Measurements from ENCODE around the gene SCAPER. TPM values are rescaled to one million over a fixed set of nuclear protein-coding genes. Genes with fewer than 3 reads are reported as not detected.
A peak's percentile ranks its signal among the peaks of the same experiment; 100 is the strongest.

SCAPER gene
- total RNA-seq, 1 experiment from 2014 or later: 7.4 TPM

DNA sequence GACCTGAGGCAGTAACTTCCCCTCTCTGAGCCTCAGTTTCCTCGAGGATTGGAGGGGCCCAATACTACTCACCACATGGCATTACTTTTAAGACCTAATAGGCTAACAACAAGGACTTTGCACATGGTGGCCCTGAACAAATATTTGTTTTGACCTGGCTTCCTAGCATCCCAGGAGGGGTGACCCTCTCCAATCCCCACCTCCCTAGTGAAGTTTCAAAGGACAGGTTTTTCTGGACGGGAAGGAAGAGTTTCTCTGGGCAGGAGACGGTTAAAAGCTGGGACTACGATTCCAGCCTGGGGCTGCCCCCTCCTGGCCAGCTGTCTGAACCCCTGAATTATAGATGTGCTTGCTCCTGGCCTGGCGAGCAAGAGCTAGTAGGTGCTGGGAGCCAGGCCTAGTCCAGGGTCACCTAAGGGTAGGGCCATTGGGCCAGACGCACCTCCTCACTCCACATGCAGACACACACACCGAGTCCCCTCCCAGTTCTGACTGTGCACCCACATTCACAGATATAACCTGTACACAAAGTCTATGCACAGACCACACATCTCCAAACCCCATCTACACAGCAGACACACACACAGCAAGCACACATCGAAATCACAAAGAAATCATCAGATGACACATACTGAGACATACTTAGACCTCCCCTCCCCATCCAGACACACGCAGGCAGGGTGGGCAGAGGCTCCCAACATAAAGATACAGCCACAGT lies 571.3 kb downstream of the SCAPER start:
- H3K9me3 ChIP-seq (ENCODE audit: control insufficient read depth, low read depth, low read length): no peaks in the 10 kb centered on the region
- H3K27ac Mint-ChIP-seq: no peak overlapping the region
- H2BK120ac ChIP-seq (ENCODE audit: low read depth, low read length, poor library complexity, severe bottlenecking): no peak overlapping the region
- no peak overlapping the region for H2BK20ac ChIP-seq (ENCODE audit: low read depth, low read length, poor library complexity, severe bottlenecking)
- H4K20me1 ChIP-seq (ENCODE audit: control insufficient read depth, insufficient read depth, insufficient read length): no peaks in the 10 kb centered on the region
- no peak overlapping the region for H3T11ph ChIP-seq (ENCODE audit: low read length)
- no peak overlapping the region for H3K18ac ChIP-seq (ENCODE audit: insufficient read length, low read depth, low read length)
- TF ChIP-seq, protein P1, sequence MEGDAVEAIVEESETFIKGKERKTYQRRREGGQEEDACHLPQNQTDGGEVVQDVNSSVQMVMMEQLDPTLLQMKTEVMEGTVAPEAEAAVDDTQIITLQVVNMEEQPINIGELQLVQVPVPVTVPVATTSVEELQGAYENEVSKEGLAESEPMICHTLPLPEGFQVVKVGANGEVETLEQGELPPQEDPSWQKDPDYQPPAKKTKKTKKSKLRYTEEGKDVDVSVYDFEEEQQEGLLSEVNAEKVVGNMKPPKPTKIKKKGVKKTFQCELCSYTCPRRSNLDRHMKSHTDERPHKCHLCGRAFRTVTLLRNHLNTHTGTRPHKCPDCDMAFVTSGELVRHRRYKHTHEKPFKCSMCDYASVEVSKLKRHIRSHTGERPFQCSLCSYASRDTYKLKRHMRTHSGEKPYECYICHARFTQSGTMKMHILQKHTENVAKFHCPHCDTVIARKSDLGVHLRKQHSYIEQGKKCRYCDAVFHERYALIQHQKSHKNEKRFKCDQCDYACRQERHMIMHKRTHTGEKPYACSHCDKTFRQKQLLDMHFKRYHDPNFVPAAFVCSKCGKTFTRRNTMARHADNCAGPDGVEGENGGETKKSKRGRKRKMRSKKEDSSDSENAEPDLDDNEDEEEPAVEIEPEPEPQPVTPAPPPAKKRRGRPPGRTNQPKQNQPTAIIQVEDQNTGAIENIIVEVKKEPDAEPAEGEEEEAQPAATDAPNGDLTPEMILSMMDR (conservative IDR thresholded peaks at IDR 0.05): peak; percentile 66
- no peaks in the 10 kb centered on the region for H3K79me2 ChIP-seq (ENCODE audit: insufficient read depth, low read length)
- H3K23ac ChIP-seq (ENCODE audit: insufficient read length, low read depth, low read length): no peak overlapping the region
- no CpG with 5 or more reads among the region's 9 CpGs for WGBS (ENCODE audit: extremely low coverage, insufficient read length, low lambda C conversion rate)
- H4K8ac ChIP-seq (replicated peaks; ENCODE audit: insufficient read length, low read depth, low read length): no peak overlapping the region
- H4K5ac ChIP-seq (ENCODE audit: insufficient read length, low read depth, low read length): no peak overlapping the region
- H3K4ac ChIP-seq (ENCODE audit: low read depth, low read length): no peak overlapping the region
- H3K4me1 ChIP-seq (ENCODE audit: insufficient read depth, low read length): no peaks in the 10 kb centered on the region; the same call in 1 of the 2 replicates
- peaks cover 14% of the 10 kb centered on the region for H3K23me2 ChIP-seq (ENCODE audit: insufficient read length, low read depth, low read length, poor library complexity, severe bottlenecking)
- peaks cover 22% of the 10 kb centered on the region for H3K27me3 ChIP-seq (ENCODE audit: insufficient read depth, low read length)
- no peak overlapping the region for H2BK5ac ChIP-seq (ENCODE audit: insufficient read length, low read length)
- H3K79me1 ChIP-seq (ENCODE audit: insufficient read depth, low read depth, low read length, poor library complexity, severe bottlenecking): no peaks in the 10 kb centered on the region
- H2BK12ac ChIP-seq (ENCODE audit: insufficient read length, low read depth, low read length): no peak overlapping the region
- no peak overlapping the region for H2AFZ ChIP-seq (ENCODE audit: low read length)
- peaks cover 32 to 40% of the 10 kb centered on the region in 2 experiments for H3K4me1 Mint-ChIP-seq
- peak overlapping the region in 1 of 2 experiments; percentile 6; a peak in 2 of 5 replicates for H3K4me3 Mint-ChIP-seq
- no peaks in the 10 kb centered on the region; a peak in 1 of 7 replicates for H3K36me3 Mint-ChIP-seq (ENCODE audit: insufficient read depth in 1 of 3, low read depth in 3 of 3)
- peak; percentile 69 for DNase-seq
- H3K14ac ChIP-seq (ENCODE audit: insufficient read depth, low read length): no peak overlapping the region
- peaks cover 0 to 20% of the 10 kb centered on the region in 2 experiments; a peak in 3 of 5 replicates for H3K9me3 Mint-ChIP-seq
- H3K27me3 Mint-ChIP-seq (ENCODE audit: low read depth): peaks cover 75% of the 10 kb centered on the region
- no peak overlapping the region for H2AK5ac ChIP-seq (ENCODE audit: insufficient read length, low read length)
- H3K9ac ChIP-seq (ENCODE audit: extremely low read depth, insufficient read length, low read length): no peak overlapping the region
- H3K4me2 ChIP-seq (ENCODE audit: insufficient read depth, insufficient read length, low read length): no peak overlapping the region
- H2BK15ac ChIP-seq (ENCODE audit: low read depth, low read length): no peak overlapping the region
- no peak overlapping the region for H3K27ac ChIP-seq (ENCODE audit: insufficient read length, low read depth, low read length)
- no peak overlapping the region for H4K91ac ChIP-seq (ENCODE audit: insufficient read length, low read depth, low read length)
- no peak overlapping the region for H3K56ac ChIP-seq (ENCODE audit: insufficient read length, low read depth, low read length)

Measured in H9 (cell line).